Transverse colon (tissue), 3 donors: Measurements from ENCODE around the gene PKP2.

Experiments
- CTCF ChIP-seq, 5 experiments: fragments of 200-600 bp in 3 of 5; fragments of 450-650 bp in 2 of 5; sonication (generic) in 3 of 5; IDR thresholded peaks; 1 replicate in 2 of 5; 2 replicates in 3 of 5; pipeline ENCODE4 v1.5.1; 2016 to 2017; ENCODE audit warnings: antibody characterized with exemption in 5 of 5, inconsistent platforms in 3 of 5, mild to moderate bottlenecking in 2 of 5, moderate library complexity in 1 of 5
- POLR2A ChIP-seq: fragments of 450-650 bp; IDR thresholded peaks from one replicate; pipeline ENCODE4 v1.6.1; 2016; ENCODE audit warnings: antibody characterized with exemption, mild to moderate bottlenecking, moderate library complexity

GRCh38 chr12:32854097-32854496 lies 42.5 kb downstream of the PKP2 start:
- TF ChIP-seq POLR2A: no peak
- TF ChIP-seq CTCF (IDR thresholded peaks at IDR 0.05): no peak
